Neural cell (in vitro differentiated cells): ENCODE measurements around the gene SMARCD1.

Experiments
- EP300 ChIP-seq: fragments of 450-650 bp; conservative IDR thresholded peaks from 2 replicates; pipeline ENCODE4 v1.6.1; 2014; ENCODE audit warnings: antibody characterized with exemption, mild to moderate bottlenecking, moderate library complexity; ENCODE audit not compliant: poor library complexity, severe bottlenecking
- EZH2 ChIP-seq: fragments of 200-600, 300-800 bp; shearing (Covaris generic), sonication (generic); IDR thresholded peaks from 2 replicates; pipeline ENCODE4 v1.6.1; 2014; ENCODE audit warnings: antibody characterized with exemption, low read length, borderline replicate concordance, mild to moderate bottlenecking; ENCODE audit not compliant: insufficient read depth, poor library complexity, severe bottlenecking
- MXI1 ChIP-seq: fragments of 450-650 bp; conservative IDR thresholded peaks from 2 replicates; pipeline ENCODE4 v1.6.1; 2014; ENCODE audit warnings: antibody characterized with exemption, mild to moderate bottlenecking; ENCODE audit not compliant: poor library complexity, severe bottlenecking
- POLR2AphosphoS5 ChIP-seq: IDR thresholded peaks from 2 replicates; pipeline ENCODE4 v1.6.1; 2012
- RAD21 ChIP-seq: fragments of 450-650 bp; conservative IDR thresholded peaks from 2 replicates; pipeline ENCODE4 v1.6.1; 2014; ENCODE audit warnings: antibody characterized with exemption, mild to moderate bottlenecking, moderate library complexity
- SMC3 ChIP-seq: fragments of 450-650 bp; conservative IDR thresholded peaks from 2 replicates; pipeline ENCODE4 v1.6.1; 2014; ENCODE audit warnings: antibody characterized with exemption, mild to moderate bottlenecking, moderate library complexity; ENCODE audit not compliant: poor library complexity
- TAF1 ChIP-seq: IDR thresholded peaks from 2 replicates; pipeline ENCODE4 v1.6.1; 2012; ENCODE audit warnings: low read depth
- TF ChIP-seq, protein P1 (sequence below): fragments of 450-650 bp; IDR thresholded peaks from 2 replicates; pipeline ENCODE4 v1.5.1; 2014; ENCODE audit warnings: antibody characterized with exemption, mild to moderate bottlenecking, moderate library complexity; ENCODE audit not compliant: poor library complexity, severe bottlenecking
- TF ChIP-seq, protein P2 (sequence below): IDR thresholded peaks from 2 replicates; pipeline ENCODE4 v1.6.1; 2012; ENCODE audit warnings: borderline replicate concordance

DNA sequence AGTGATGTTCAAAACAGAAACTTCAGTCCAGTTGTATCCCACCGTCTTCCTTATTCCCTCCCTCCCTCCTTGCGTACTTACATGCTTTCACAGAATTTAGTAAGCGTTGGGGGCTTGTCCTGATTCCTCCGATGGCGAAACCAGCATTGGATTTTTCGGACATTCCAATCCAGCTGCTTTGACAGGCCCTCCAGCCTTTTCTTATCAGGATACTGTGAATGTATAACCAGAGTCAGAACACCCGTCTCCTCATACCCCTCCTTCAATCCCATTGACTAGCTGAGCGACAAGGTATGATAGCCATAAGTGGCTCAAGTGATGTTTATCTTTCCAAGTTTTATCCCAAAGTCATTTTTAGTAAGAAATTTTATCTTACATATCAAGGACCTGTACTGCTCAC is 57.9 kb downstream of the SMARCD1 start:
- TF ChIP-seq, protein P1, sequence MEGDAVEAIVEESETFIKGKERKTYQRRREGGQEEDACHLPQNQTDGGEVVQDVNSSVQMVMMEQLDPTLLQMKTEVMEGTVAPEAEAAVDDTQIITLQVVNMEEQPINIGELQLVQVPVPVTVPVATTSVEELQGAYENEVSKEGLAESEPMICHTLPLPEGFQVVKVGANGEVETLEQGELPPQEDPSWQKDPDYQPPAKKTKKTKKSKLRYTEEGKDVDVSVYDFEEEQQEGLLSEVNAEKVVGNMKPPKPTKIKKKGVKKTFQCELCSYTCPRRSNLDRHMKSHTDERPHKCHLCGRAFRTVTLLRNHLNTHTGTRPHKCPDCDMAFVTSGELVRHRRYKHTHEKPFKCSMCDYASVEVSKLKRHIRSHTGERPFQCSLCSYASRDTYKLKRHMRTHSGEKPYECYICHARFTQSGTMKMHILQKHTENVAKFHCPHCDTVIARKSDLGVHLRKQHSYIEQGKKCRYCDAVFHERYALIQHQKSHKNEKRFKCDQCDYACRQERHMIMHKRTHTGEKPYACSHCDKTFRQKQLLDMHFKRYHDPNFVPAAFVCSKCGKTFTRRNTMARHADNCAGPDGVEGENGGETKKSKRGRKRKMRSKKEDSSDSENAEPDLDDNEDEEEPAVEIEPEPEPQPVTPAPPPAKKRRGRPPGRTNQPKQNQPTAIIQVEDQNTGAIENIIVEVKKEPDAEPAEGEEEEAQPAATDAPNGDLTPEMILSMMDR, result no peak
- TF ChIP-seq POLR2AphosphoS5 (no peak), RAD21 (no peak), EZH2 (no peak), MXI1 (no peak), TAF1 (no peak), EP300 (no peak), SMC3 (no peak)
- TF ChIP-seq, protein P2, sequence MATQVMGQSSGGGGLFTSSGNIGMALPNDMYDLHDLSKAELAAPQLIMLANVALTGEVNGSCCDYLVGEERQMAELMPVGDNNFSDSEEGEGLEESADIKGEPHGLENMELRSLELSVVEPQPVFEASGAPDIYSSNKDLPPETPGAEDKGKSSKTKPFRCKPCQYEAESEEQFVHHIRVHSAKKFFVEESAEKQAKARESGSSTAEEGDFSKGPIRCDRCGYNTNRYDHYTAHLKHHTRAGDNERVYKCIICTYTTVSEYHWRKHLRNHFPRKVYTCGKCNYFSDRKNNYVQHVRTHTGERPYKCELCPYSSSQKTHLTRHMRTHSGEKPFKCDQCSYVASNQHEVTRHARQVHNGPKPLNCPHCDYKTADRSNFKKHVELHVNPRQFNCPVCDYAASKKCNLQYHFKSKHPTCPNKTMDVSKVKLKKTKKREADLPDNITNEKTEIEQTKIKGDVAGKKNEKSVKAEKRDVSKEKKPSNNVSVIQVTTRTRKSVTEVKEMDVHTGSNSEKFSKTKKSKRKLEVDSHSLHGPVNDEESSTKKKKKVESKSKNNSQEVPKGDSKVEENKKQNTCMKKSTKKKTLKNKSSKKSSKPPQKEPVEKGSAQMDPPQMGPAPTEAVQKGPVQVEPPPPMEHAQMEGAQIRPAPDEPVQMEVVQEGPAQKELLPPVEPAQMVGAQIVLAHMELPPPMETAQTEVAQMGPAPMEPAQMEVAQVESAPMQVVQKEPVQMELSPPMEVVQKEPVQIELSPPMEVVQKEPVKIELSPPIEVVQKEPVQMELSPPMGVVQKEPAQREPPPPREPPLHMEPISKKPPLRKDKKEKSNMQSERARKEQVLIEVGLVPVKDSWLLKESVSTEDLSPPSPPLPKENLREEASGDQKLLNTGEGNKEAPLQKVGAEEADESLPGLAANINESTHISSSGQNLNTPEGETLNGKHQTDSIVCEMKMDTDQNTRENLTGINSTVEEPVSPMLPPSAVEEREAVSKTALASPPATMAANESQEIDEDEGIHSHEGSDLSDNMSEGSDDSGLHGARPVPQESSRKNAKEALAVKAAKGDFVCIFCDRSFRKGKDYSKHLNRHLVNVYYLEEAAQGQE, result no peak
